H9 (cell line): ENCODE measurements around the gene SBF1. TPM values are rescaled to one million over a fixed set of nuclear protein-coding genes. Genes with fewer than 3 reads are reported as not detected.
A peak's percentile ranks its signal among the peaks of the same experiment; 100 is the strongest.

Source experiments
- DNase-seq: peaks from one replicate; pipeline ENCODE4 v3.0.0-alpha.2; 2017
- H2AFZ ChIP-seq: one replicate; pipeline ENCODE4 v1.6.1; 2013; ENCODE audit warnings: mild to moderate bottlenecking, low read length, control low read depth, moderate library complexity
- H2AK5ac ChIP-seq: 2 replicates; pipeline ENCODE4 v1.6.1; 2013; ENCODE audit warnings: low read length, control low read depth, mixed read lengths; ENCODE audit not compliant: insufficient read length
- H2BK120ac ChIP-seq: one replicate; pipeline ENCODE4 v1.6.1; 2013; ENCODE audit warnings: low read depth, mild to moderate bottlenecking, low read length, control low read depth, inconsistent platforms; ENCODE audit not compliant: poor library complexity, severe bottlenecking
- H2BK12ac ChIP-seq: 2 replicates; pipeline ENCODE4 v1.6.1; 2013; ENCODE audit warnings: low read length, control low read depth, mixed read lengths, low read depth; ENCODE audit not compliant: insufficient read length
- H2BK15ac ChIP-seq: 2 replicates; pipeline ENCODE4 v1.6.1; 2013; ENCODE audit warnings: low read depth, low read length, control low read depth
- H2BK20ac ChIP-seq: one replicate; pipeline ENCODE4 v1.6.1; 2013; ENCODE audit warnings: low read depth, mild to moderate bottlenecking, low read length, control low read depth, inconsistent platforms; ENCODE audit not compliant: poor library complexity, severe bottlenecking
- H2BK5ac ChIP-seq: 2 replicates; pipeline ENCODE4 v1.6.1; 2013; ENCODE audit warnings: low read length, control low read depth, mixed read lengths; ENCODE audit not compliant: insufficient read length
- H3K14ac ChIP-seq: 2 replicates; pipeline ENCODE4 v1.6.1; 2013; ENCODE audit warnings: low read length, control low read depth; ENCODE audit not compliant: insufficient read depth
- H3K18ac ChIP-seq: 2 replicates; pipeline ENCODE4 v1.6.1; 2013; ENCODE audit warnings: low read depth, mild to moderate bottlenecking, mixed read lengths, low read length, control low read depth; ENCODE audit not compliant: insufficient read length
- H3K23ac ChIP-seq: 2 replicates; pipeline ENCODE4 v1.6.1; 2013; ENCODE audit warnings: low read length, control low read depth, mixed read lengths, low read depth; ENCODE audit not compliant: insufficient read length
- H3K23me2 ChIP-seq: 2 replicates; pipeline ENCODE4 v1.6.1; 2013; ENCODE audit warnings: low read depth, mild to moderate bottlenecking, mixed read lengths, low read length, control low read depth; ENCODE audit not compliant: insufficient read length, poor library complexity, severe bottlenecking
- H3K27ac ChIP-seq: 2 replicates; pipeline ENCODE4 v1.5.1; 2013; ENCODE audit warnings: low read length, control low read depth, mixed read lengths, low read depth; ENCODE audit not compliant: insufficient read length
- H3K27me3 ChIP-seq: 2 replicates; pipeline ENCODE4 v1.6.1; 2013; ENCODE audit warnings: low read length, control low read depth, inconsistent platforms; ENCODE audit not compliant: insufficient read depth
- H3K4ac ChIP-seq: 2 replicates; pipeline ENCODE4 v1.6.1; 2013; ENCODE audit warnings: low read depth, mild to moderate bottlenecking, control low read depth, inconsistent platforms, low read length, moderate library complexity
- H3K4me1 ChIP-seq: 2 replicates; pipeline ENCODE4 v1.6.1; 2013; ENCODE audit warnings: low read length, control low read depth, inconsistent platforms; ENCODE audit not compliant: insufficient read depth
- H3K4me2 ChIP-seq: 2 replicates; pipeline ENCODE4 v1.6.1; 2013; ENCODE audit warnings: low read length, control low read depth, mixed read lengths; ENCODE audit not compliant: insufficient read length, insufficient read depth
- H3K56ac ChIP-seq: 2 replicates; pipeline ENCODE4 v1.6.1; 2013; ENCODE audit warnings: low read depth, mild to moderate bottlenecking, mixed read lengths, low read length, control low read depth; ENCODE audit not compliant: insufficient read length
- H3K79me1 ChIP-seq: 2 replicates; pipeline ENCODE4 v1.6.1; 2013; ENCODE audit warnings: low read depth, mild to moderate bottlenecking, moderate library complexity, low read length, control low read depth, inconsistent platforms; ENCODE audit not compliant: insufficient read depth, poor library complexity, severe bottlenecking
- H3K79me2 ChIP-seq: 2 replicates; pipeline ENCODE4 v1.6.1; 2013; ENCODE audit warnings: low read length, control low read depth, inconsistent platforms; ENCODE audit not compliant: insufficient read depth
- H3K9ac ChIP-seq: 2 replicates; pipeline ENCODE4 v1.6.1; 2013; ENCODE audit warnings: low read length, control low read depth, mixed read lengths; ENCODE audit not compliant: insufficient read length; ENCODE audit errors: extremely low read depth
- H3K9me3 ChIP-seq: one replicate; pipeline ENCODE4 v1.6.1; 2013; ENCODE audit warnings: low read depth, low read length, inconsistent platforms; ENCODE audit not compliant: control insufficient read depth
- H3T11ph ChIP-seq: one replicate; pipeline ENCODE4 v1.6.1; 2013; ENCODE audit warnings: mild to moderate bottlenecking, low read length, control low read depth, inconsistent platforms
- H4K20me1 ChIP-seq: one replicate; pipeline ENCODE4 v1.6.1; 2013; ENCODE audit not compliant: control insufficient read depth, insufficient read length, insufficient read depth
- H4K5ac ChIP-seq: 2 replicates; pipeline ENCODE4 v1.6.1; 2013; ENCODE audit warnings: low read depth, mild to moderate bottlenecking, mixed read lengths, low read length, control low read depth; ENCODE audit not compliant: insufficient read length
- H4K8ac ChIP-seq: replicated peaks from 2 replicates; pipeline ENCODE4 v1.6.1; 2013; ENCODE audit warnings: low read length, control low read depth, mixed read lengths, low read depth; ENCODE audit not compliant: insufficient read length
- H4K91ac ChIP-seq: 2 replicates; pipeline ENCODE4 v1.6.1; 2013; ENCODE audit warnings: low read depth, mild to moderate bottlenecking, moderate library complexity, mixed read lengths, low read length, control low read depth; ENCODE audit not compliant: insufficient read length
- H3K27ac Mint-ChIP-seq, 3 experiments: 2 replicates in 2 of 3; 3 replicates in 1 of 3; pipeline ENCODE4 v1.8.0; 2020 to 2021; ENCODE audit warnings: mixed read lengths in 3 of 3, mild to moderate bottlenecking in 1 of 3, moderate library complexity in 1 of 3
- H3K27me3 Mint-ChIP-seq: 2 replicates; pipeline ENCODE4 v1.8.0; 2021; ENCODE audit warnings: low read depth, mild to moderate bottlenecking, moderate library complexity, mixed read lengths
- H3K36me3 Mint-ChIP-seq, 3 experiments: 2 replicates in 2 of 3; 3 replicates in 1 of 3; pipeline ENCODE4 v1.8.0; 2020 to 2021; ENCODE audit warnings: low read depth in 3 of 3, mixed read lengths in 3 of 3; ENCODE audit not compliant: insufficient read depth in 1 of 3
- H3K4me1 Mint-ChIP-seq, 2 experiments: 2 replicates each; pipeline ENCODE4 v1.8.0; 2020; ENCODE audit warnings: mixed read lengths in 2 of 2
- H3K4me3 Mint-ChIP-seq, 2 experiments: 2 replicates in 1 of 2; 3 replicates in 1 of 2; pipeline ENCODE4 v1.8.0; 2020 to 2021; ENCODE audit warnings: mild to moderate bottlenecking in 2 of 2, mixed read lengths in 2 of 2, moderate library complexity in 1 of 2
- H3K9me3 Mint-ChIP-seq, 2 experiments: 2 replicates in 1 of 2; 3 replicates in 1 of 2; pipeline ENCODE4 v1.8.0; 2020; ENCODE audit warnings: mild to moderate bottlenecking in 2 of 2, mixed read lengths in 2 of 2, moderate library complexity in 1 of 2
- WGBS: extraction: QIAGEN DNeasy Blood & Tissue Kit; methylation state at CpG from one replicate; pipeline ENCODE4 v1.1.7; 2013; ENCODE audit warnings: missing lambda C conversion rate, low lambda C conversion rate, mixed read lengths; ENCODE audit not compliant: insufficient read length; ENCODE audit errors: extremely low coverage; 5-methylcytosine and 5-hydroxymethylcytosine counted together
- total RNA-seq: library from RNA; stranded (reverse); gene quantifications from 2 replicates; pipeline ENCODE4 v1.2.1, GENCODE V29; 2021
- TF ChIP-seq, protein P1 (sequence below): fragments of 200-600 bp; sonication (generic); conservative IDR thresholded peaks from 3 replicates; pipeline ENCODE4 v1.8.0; 2021; ENCODE audit warnings: antibody characterized with exemption, mild to moderate bottlenecking

The SBF1 gene
- total RNA-seq, 1 experiment from 2014 or later = 69.8 TPM

- Mint-ChIP-seq H3K4me1 (no peaks in the 10 kb centered on the region), H3K36me3 (peaks cover 0 to 45% (median 23%) of the 10 kb centered on the region in 3 experiments; a peak in 6 of 7 replicates), H3K4me3 (no peak overlapping the region), H3K9me3 (no peaks in the 10 kb centered on the region), H3K27ac (peak overlapping the region in 1 of 3 experiments; percentile 44; a peak in 1 of 7 replicates), H3K27me3 (no peaks in the 10 kb centered on the region)
- Histone ChIP-seq H2BK5ac (no peak overlapping the region), H2BK12ac (no peak overlapping the region), H4K5ac (no peak overlapping the region), H3K14ac (no peak overlapping the region), H3K4me1 (no peaks in the 10 kb centered on the region), H3K23ac (no peak overlapping the region), H2AK5ac (no peak overlapping the region), H3T11ph (no peak overlapping the region), H2AFZ (no peak overlapping the region), H2BK15ac (no peak overlapping the region), H4K20me1 (no peaks in the 10 kb centered on the region), H4K8ac (no peak overlapping the region), H3K79me2 (no peaks in the 10 kb centered on the region), H3K56ac (no peak overlapping the region), H3K4me2 (no peak overlapping the region), H3K9me3 (no peaks in the 10 kb centered on the region), H3K23me2 (no peaks in the 10 kb centered on the region), H4K91ac (no peak overlapping the region), H3K9ac (no peak overlapping the region), H3K27me3 (no peaks in the 10 kb centered on the region), H3K27ac (no peak overlapping the region), H2BK120ac (no peak overlapping the region), H3K18ac (no peak overlapping the region), H3K79me1 (no peaks in the 10 kb centered on the region), H3K4ac (no peak overlapping the region), H2BK20ac (no peak overlapping the region)
- no CpG with 5 or more reads among the region's 34 CpGs for WGBS
- TF ChIP-seq, protein P1, sequence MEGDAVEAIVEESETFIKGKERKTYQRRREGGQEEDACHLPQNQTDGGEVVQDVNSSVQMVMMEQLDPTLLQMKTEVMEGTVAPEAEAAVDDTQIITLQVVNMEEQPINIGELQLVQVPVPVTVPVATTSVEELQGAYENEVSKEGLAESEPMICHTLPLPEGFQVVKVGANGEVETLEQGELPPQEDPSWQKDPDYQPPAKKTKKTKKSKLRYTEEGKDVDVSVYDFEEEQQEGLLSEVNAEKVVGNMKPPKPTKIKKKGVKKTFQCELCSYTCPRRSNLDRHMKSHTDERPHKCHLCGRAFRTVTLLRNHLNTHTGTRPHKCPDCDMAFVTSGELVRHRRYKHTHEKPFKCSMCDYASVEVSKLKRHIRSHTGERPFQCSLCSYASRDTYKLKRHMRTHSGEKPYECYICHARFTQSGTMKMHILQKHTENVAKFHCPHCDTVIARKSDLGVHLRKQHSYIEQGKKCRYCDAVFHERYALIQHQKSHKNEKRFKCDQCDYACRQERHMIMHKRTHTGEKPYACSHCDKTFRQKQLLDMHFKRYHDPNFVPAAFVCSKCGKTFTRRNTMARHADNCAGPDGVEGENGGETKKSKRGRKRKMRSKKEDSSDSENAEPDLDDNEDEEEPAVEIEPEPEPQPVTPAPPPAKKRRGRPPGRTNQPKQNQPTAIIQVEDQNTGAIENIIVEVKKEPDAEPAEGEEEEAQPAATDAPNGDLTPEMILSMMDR = no peak
- no peak for DNase-seq
These were observed 36.2 kb downstream of the SBF1 start for GRCh38 chr22:50438305-50439275.
